Measurements from ENCODE around the gene RNF168. TPM values are rescaled to one million over a fixed set of nuclear protein-coding genes. Genes with fewer than 3 reads are reported as not detected.
"Not testable (repeated sequence)": the region's sequence is repeated elsewhere in the genome, so short reads cannot be mapped to it uniquely, and the experiment has no call there.

The RNF168 gene
- total and polyA plus RNA-seq, 12 donors = 4.1 to 22.9 (median 16.7) TPM

DNA sequence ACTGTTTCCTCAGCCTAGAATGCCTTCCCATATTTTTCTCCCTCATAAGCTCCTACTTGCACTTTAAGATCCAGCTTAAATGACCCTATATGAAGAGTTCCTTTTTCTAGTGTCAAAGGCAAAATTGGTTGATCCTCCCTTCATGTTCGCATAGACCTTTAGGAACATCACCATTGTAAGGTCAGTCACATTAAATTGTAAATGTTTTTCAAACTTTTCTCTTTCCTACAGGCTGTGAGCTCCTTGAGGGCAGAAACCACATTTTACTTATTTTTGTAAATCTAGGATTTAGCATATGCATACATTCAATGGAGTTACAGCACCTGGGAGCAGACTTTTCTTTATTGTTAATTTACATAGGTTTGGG is 10.8 kb upstream of the RNF168 start:
- intact Hi-C loops (cut with DNase I) = no loop called here
- no peak for DNase-seq
- TF ChIP-seq POLR2A (IDR thresholded peaks at IDR 0.05) = no peak
- TF ChIP-seq, protein P1, sequence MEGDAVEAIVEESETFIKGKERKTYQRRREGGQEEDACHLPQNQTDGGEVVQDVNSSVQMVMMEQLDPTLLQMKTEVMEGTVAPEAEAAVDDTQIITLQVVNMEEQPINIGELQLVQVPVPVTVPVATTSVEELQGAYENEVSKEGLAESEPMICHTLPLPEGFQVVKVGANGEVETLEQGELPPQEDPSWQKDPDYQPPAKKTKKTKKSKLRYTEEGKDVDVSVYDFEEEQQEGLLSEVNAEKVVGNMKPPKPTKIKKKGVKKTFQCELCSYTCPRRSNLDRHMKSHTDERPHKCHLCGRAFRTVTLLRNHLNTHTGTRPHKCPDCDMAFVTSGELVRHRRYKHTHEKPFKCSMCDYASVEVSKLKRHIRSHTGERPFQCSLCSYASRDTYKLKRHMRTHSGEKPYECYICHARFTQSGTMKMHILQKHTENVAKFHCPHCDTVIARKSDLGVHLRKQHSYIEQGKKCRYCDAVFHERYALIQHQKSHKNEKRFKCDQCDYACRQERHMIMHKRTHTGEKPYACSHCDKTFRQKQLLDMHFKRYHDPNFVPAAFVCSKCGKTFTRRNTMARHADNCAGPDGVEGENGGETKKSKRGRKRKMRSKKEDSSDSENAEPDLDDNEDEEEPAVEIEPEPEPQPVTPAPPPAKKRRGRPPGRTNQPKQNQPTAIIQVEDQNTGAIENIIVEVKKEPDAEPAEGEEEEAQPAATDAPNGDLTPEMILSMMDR (IDR thresholded peaks at IDR 0.05) = no peak
- Histone ChIP-seq H3K27me3 (no peaks in the 10 kb centered on the region), H3K36me3 (replicated peaks in 1 of 2) (no peaks in the 10 kb centered on the region), H3K27ac (no peak overlapping the region), H3K9me3 (replicated peaks in 1 of 3) (peaks cover 0 to 6% (median 0%) of the 10 kb centered on the region in 3 donors), H3K4me1 (replicated peaks in 1 of 2) (no peaks in the 10 kb centered on the region), H3K4me3 (no peak overlapping the region)
- WGBS, 4 donors = 93 to 100% (median 99%) methylated on average over 1 of the region's 1 CpG

DNA sequence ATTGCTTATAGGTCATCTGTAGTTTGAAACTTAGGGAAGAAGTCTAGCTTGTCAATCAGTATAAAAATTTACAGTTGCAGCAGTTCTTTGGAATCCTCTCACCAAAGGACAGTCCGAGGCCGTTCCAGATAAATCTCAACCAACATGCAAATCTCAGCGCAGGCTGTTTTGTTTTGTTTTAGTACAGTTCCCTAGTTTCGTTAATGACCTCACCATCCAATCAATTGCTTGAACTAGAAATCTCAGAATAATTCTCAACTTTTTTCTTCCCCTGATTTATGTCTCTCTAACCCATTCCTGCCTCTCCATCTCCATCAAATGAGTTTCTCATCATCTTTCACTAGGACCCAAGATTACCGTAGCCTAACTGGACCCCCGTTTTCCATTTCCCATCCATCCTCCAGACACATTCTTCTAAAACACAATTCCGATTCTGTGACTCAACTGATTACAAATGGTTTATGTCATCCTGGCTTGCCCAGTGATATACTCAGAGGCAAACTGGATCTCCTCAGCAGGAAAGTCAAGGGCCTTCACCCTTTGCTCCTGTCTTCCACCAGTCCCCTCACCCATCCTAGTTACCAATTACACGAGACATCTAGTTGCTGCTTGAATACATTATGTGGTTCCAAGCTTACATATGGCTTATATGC is 10.3 kb upstream of the RNF168 start:
- WGBS, 4 donors = 74 to 89% (median 81%) methylated on average over 8 of the region's 8 CpGs
- H3K27ac ChIP-seq = no peak overlapping the region
- no peaks in the 10 kb centered on the region for H3K27me3 ChIP-seq
- no peak for DNase-seq
- H3K4me1 ChIP-seq (replicated peaks in 1 of 2) = no peaks in the 10 kb centered on the region
- peaks cover 0 to 1% (median 0%) of the 10 kb centered on the region in 3 donors for H3K9me3 ChIP-seq (replicated peaks in 1 of 3)
- TF ChIP-seq, protein P1 (IDR thresholded peaks at IDR 0.05) = no peak
- TF ChIP-seq POLR2A (IDR thresholded peaks at IDR 0.05) = no peak
- no peaks in the 10 kb centered on the region for H3K36me3 ChIP-seq (replicated peaks in 1 of 2)
- intact Hi-C loops (cut with DNase I) = no loop called here
- H3K4me3 ChIP-seq = no peak overlapping the region

DNA sequence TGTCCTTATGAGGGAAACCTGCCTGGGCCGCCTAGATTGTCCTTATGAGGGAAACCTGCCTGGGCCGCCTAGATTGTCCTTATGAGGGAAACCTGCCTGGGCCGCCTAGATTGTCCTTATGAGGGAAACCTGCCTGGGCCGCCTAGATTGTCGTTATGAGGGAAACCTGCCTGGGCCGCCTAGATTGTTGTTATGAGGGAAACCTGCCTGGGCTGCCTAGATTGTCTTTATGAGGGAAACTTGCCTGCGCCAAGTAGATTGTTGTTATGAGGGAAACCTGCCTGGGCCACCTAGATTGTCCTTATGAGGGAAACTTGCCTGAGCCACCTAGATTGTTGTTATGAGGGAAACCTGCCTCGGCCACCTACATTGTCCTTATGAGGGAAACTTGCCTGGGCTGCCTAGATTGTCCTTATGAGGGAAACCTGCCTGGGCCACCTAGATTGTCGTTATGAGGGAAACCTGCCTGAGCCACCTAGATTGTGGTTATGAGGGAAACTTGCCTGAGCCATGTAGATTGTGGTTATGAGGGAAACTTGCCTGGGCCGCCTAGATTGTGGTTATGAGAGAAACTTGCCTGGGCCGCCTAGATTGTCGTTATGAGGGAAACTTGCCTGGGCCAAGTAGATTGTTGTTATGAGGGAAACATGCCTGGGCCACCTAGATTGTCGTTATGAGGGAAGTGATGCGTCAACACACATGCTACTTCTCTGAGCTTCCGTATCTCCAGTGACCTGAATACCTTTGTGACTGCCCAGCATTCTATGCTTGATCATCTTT is 8.3 kb upstream of the RNF168 start:
- intact Hi-C loops (cut with DNase I); H3K36me3 ChIP-seq (replicated peaks in 1 of 2); H3K9me3 ChIP-seq (replicated peaks in 1 of 3); H3K4me1 ChIP-seq (replicated peaks in 1 of 2); DNase-seq; H3K27me3 ChIP-seq; H3K27ac ChIP-seq; H3K4me3 ChIP-seq: not testable (repeated sequence)
- 85 to 92% (median 88%) methylated on average over 9 to 13 of the region's 15 CpGs for WGBS, 4 donors

DNA sequence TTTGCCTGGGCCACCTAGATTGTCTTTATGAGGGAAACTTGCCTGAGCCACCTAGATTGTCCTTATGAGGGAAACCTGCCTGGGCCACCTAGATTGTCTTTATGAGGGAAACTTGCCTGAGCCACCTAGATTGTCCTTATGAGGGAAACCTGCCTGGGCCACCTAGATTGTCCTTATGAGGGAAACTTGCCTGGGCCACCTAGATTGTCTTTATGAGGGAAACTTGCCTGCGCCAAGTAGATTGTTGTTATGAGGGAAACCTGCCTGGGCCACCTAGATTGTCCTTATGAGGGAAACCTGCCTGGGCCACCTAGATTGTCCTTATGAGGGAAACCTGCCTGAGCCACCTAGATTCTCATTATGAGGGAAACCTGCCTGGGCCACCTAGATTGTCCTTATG is 7.5 kb upstream of the RNF168 start:
- DNase-seq; H3K4me1 ChIP-seq (replicated peaks in 1 of 2); H3K27me3 ChIP-seq; H3K27ac ChIP-seq; H3K9me3 ChIP-seq (replicated peaks in 1 of 3); H3K36me3 ChIP-seq (replicated peaks in 1 of 2); intact Hi-C loops (cut with DNase I); H3K4me3 ChIP-seq: not testable (repeated sequence)
- 92 to 100% (median 97%) methylated on average over 1 of the region's 1 CpG for WGBS, 4 donors

DNA sequence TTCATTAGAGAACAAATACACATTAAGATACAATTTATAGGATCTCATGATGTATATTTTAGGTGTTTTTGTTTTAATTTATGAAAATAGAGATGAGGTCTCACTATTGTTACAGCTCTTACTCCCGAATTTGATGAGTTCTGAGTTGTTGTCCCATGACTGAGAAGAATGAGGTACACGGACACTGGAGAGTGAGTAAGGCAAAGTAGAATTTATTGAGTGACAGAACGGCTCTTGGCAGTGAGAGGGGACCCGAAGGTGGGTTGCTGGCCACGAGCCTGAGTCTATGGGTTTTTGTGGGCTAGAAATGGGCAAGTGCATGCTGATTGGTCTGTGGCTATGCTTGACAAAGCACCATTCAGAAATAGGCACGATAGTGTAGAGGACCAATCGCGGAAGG is 3.1 kb upstream of the RNF168 start:
- Histone ChIP-seq H3K4me3 (no peak overlapping the region), H3K27ac (no peak overlapping the region), H3K9me3 (replicated peaks in 1 of 3) (no peaks in the 10 kb centered on the region), H3K27me3 (no peaks in the 10 kb centered on the region), H3K36me3 (replicated peaks in 1 of 2) (no peaks in the 10 kb centered on the region), H3K4me1 (replicated peaks in 1 of 2) (peaks cover 0 to 3% of the 10 kb centered on the region in 2 donors)
- TF ChIP-seq POLR2A (IDR thresholded peaks at IDR 0.05) = no peak
- TF ChIP-seq, protein P1 (IDR thresholded peaks at IDR 0.05) = no peak
- 79 to 88% (median 82%) methylated on average over 8 of the region's 8 CpGs for WGBS, 4 donors
- no peak for DNase-seq
- intact Hi-C loops (cut with DNase I) = no loop called here

Measured in adrenal gland (tissue), 12 donors.